GM19351 (cell line): Measurements from ENCODE around the gene LILRA2.
"Not testable (repeated sequence)": the region's sequence is repeated elsewhere in the genome, so short reads cannot be mapped to it uniquely, and the experiment has no call there.

Source experiments
- ATAC-seq: cut with Tn5 transposase; IDR thresholded peaks from one replicate; pipeline ENCODE4 v1.9.1; 2021; ENCODE audit warnings: mild to moderate bottlenecking, moderate library complexity; ENCODE audit not compliant: unreplicated experiment

Gene LILRA2

GRCh38 chr19:54570316-54570715 lies 3.3 kb upstream of the LILRA2 start:
- no peak for ATAC-seq

DNA sequence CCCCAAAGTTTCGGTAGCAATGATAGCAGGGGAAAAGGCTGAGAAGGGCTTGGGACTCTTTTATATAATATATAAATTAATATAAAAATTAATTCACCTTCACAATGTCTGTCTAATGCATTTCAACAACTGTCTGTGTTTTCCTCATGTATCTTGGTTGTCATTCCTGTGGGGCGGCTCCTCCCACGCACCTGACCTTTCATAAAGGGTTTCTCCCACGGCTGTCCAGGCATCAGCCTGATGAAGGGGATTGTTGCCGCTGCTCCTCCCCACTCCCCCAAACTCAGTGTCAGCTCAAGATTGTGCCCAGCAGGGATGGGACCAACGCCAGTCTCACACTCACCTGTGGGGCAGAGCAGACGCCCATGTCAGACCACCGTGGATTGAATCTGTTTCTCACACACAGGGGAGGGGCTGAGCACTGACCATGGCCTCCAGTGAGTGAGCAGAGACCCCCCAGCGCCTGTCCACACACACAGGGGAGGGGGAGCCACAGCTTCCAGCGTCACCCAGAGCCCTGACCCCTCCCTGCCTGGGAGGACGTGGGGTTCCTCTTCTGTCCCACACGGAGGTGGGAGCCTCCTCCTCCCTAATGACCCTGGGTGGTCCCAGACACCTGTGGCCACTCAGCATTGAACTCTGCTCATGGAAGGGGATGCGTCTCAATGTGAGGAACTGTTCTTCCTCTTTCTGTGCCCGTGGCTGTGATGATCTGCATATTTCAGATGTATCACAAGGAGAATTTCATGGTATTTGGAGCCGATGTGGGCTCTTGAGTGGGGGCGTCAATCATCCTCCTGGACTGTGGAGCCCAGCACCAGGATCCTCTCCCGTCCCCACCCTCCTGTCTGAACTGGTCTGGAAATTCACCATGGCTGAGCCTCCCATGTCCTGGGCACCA lies 1.6 kb upstream of the LILRA2 start:
- not testable (repeated sequence) for ATAC-seq

DNA sequence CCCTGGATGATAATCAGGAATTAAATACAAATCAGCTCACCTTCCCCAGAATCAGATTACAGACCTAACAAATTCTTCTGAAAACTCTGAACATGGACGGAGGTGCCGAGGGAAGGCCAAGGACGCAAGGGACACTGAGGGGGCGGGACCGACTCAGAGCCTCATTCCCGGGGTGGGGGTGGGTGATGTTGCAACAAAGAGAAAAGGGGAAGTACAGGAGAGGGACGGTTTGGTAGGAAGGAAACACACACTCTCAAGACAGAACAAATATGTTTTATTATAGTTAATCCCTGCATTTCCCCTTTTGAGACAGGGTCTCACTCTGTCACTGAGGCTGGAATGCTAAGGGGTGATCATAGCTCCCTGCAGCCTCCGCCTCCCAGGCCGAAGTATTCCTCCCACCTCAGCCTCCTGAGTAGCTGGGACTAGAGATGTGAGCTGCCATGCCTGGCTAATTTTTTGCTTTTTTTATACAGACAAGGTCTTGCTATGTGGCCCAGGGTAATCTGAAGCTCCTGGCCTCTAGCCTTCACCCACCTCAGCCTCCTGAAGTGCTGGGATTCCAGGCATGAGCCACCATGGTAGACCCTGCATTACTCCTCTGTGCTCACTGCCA lies 786 bp upstream of the LILRA2 start:
- no peak for ATAC-seq

DNA sequence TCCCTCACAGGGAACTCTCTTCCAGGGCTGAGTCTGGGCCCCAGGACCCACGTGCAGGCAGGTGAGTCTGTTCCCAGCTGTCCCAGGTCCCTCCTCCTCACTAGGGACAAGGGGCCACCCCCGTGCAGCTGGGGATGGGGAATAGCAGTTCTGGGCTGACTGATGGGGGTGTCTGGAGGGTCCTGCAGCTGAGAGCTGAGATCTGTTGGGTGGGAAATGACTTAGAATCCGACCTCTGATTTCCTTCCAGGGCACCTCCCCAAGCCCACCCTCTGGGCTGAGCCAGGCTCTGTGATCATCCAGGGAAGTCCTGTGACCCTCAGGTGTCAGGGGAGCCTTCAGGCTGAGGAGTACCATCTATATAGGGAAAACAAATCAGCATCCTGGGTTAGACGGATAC lies 461 bp downstream of the LILRA2 start:
- ATAC-seq: no peak

DNA sequence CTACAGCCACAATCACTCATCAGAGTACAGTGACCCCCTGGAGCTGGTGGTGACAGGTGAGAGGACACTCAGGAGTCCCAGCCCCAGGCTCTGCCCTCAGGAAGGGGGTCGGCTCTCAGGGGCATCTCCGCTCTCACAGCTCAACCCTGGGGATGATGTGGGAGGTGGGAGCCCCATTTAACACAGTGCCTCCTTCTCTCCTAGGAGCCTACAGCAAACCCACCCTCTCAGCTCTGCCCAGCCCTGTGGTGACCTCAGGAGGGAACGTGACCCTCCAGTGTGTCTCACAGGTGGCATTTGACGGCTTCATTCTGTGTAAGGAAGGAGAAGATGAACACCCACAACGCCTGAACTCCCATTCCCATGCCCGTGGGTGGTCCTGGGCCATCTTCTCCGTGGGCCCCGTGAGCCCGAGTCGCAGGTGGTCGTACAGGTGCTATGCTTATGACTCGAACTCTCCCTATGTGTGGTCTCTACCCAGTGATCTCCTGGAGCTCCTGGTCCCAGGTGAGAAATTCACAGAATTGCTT lies 1.0 kb downstream of the LILRA2 start:
- no peak for ATAC-seq

GRCh38 chr19:54575205-54575604 lies 1.6 kb downstream of the LILRA2 start:
- not testable (repeated sequence) for ATAC-seq

DNA sequence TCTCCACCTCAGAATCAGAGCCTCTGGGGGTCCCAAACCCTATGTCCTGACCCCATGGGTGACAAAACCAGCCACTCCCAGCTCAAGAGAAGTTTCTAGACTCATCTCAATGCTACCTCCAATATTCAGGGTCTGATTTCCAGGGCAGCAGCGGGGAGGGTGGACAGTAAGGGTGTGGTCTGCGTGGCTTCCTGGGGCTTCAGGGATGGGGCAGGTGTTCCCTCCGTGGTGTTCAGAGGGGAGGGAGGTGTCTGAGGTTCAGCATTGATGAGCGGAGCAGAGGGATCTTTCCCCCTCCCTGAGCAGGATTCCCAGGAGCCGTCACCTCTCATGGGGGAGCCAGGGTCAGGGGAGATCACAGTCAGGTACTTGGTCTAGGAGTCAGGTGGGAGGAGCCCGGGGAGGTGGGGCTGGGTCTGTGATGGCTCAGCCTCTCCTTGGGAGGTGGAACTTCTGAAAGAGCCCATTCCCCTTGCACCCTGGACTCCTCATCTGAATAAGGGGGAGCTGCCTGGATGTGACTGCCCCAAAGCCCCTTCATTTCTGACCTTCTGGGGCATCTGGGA lies 2.9 kb downstream of the LILRA2 start:
- no peak for ATAC-seq

GRCh38 chr19:54577334-54577733 lies 3.7 kb downstream of the LILRA2 start:
- no peak for ATAC-seq

- ATAC-seq: not testable (repeated sequence)
Observed at GRCh38 chr19:54578268-54578667, 4.7 kb downstream of the LILRA2 start.

DNA sequence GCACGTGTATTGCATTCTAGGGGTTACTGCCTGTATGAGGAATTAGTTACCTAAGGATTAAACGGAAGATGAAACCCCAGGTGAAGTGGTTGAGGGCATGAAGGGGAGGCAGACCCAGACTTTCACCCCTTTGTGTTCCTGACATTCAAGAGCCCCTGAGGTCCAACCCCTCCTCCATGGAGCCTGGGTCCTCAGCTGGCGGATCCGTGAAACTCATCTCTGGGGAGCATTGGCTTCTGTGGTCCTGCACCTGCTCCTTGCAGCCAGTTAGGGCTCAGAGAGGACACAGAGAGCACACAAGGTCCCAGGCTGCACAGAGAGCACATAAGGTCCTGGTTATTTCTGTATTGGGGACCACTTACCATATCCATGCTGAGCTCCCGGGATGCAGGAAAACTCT lies 12.8 kb downstream of the LILRA2 start:
- no peak for ATAC-seq

DNA sequence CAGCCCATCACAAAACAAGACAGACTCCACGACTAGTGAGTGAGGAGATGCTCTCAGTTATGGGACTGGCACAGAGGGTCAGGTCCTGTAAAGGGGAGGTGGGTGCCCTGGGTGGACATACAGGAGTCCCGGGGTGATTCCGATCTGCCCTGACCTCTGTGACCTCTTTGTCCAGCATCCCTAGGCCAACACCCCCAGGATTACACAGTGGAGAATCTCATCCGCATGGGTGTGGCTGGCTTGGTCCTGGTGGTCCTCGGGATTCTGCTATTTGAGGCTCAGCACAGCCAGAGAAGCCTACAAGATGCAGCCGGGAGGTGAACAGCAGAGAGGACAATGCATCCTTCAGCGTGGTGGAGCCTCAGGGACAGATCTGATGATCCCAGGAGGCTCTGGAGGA lies 13.4 kb downstream of the LILRA2 start:
- ATAC-seq: no peak

DNA sequence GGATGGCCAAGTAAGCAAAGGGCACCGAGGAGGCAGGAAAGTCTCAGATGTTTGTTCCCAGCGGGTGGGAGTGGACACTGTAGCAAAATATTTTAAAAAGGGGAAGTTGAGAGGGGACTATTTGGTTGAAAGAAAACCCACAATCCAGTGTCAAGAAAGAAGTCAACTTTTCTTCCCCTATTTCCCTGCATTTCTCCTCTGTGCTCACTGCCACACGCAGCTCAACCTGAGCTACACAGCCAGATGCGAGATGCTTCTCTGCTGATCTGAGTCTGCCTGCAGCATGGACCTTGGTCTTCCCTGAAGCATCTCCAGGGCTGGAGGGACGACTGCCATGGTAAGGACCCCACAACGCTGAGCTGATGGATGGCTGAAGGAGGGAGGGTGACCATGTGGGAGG lies 19.9 kb downstream of the LILRA2 start, which contains the start of gene LILRA1:
LILRA1 (plus strand) TSS at position 188 of the 400 bp plus-strand sequence. CDS start 613 bp downstream, outside the sequence.
- ATAC-seq: not testable (repeated sequence)

GRCh38 chr19:54593931-54594626 lies 20.5 kb downstream of the LILRA2 start:
- not testable (repeated sequence) for ATAC-seq

DNA sequence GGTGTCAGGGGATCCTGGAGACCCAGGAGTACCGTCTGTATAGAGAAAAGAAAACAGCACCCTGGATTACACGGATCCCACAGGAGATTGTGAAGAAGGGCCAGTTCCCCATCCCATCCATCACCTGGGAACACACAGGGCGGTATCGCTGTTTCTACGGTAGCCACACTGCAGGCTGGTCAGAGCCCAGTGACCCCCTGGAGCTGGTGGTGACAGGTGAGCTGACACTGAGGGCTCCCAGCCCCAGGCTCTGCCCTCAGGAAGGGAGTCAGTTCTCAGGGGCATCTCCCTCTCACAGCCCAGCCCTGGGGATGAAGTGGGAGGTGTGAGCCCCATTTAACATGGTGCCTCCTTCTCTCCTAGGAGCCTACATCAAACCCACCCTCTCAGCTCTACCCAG lies 21.1 kb downstream of the LILRA2 start:
- no peak for ATAC-seq

GRCh38 chr19:54595680-54596436 lies 22.3 kb downstream of the LILRA2 start:
- not testable (repeated sequence) for ATAC-seq

- ATAC-seq: no peak
Observed at GRCh38 chr19:54600212-54600611, 26.6 kb downstream of the LILRA2 start.

- no peak for ATAC-seq
Observed at GRCh38 chr19:54606230-54606629, 32.6 kb downstream of the LILRA2 start.

DNA sequence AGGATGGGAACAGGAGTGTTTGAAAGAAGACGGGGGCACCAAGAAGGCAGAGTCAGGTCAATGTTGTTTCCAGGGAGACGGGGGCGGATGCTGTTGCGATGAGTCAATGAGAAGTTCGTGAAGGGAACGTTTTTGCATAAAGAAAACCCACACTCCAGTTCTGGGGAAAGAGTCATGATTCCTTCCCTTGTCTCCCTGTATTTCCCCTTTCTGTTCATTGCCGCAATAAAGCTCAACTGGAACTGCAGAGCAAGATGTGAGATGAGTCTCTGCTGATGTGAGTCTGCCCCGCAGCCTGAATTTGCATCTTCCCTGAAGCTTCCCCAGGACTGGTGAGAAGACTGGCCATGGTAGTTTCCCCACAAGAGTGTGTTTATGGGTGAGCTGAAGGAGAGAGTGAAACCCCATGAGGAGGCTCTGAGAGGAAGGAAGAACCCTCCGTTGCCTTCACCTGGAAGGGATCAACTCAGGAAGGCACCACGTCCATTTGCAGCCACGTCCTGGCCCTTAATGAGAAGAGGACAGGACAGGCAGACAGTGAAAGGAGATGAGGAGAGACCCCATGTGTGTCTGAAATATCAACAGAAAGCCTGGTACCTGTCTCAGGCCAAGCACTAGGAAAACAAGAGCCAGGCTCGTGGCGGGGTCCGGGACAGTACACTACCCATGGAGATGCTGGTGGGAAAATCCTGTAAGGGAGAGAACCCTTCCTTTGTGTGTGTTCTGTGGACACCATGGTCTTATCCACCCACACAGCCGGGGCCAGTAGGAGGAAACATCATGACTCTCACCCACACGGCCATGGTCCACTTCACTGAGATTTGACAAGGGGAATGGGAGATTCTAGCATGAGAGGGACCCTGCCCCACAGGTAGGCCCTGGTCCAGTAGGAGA lies 33.5 kb downstream of the LILRA2 start:
- no peak for ATAC-seq

DNA sequence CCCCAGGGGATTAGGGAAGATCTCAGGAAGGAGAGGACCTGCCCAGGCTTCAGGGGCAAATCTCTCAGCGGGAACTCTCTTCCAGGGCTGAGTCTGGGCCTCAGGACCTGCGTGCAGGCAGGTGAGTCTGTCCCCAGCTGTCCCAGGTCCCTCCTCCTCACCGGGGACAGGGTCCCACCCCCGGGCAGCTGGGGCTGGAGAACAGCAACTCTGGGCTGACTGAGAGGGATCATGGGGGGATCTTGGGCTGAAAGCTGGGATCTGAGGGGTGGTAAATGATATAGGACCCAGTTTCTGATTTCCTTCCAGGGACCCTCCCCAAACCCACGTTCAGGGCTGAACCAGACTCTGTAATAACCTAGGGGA lies 34.2 kb downstream of the LILRA2 start:
- no peak for ATAC-seq
